Measurements from ENCODE around the gene GAGE12H.
"Not testable (repeated sequence)": the region's sequence is repeated elsewhere in the genome, so short reads cannot be mapped to it uniquely, and the experiment has no call there.

GAGE12H gene, protein sequence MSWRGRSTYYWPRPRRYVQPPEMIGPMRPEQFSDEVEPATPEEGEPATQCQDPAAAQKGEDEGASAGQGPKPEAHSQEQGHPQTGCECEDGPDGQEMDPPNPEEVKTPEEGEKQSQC

GRCh38 chrX:49579649-49580048 lies at the start of gene GAGE12H:
Gene GAGE12H (plus strand): TSS chrX:49579949. CDS start chrX:49581104, 1,155 bp downstream.
- not testable (repeated sequence) for DNase-seq

DNA sequence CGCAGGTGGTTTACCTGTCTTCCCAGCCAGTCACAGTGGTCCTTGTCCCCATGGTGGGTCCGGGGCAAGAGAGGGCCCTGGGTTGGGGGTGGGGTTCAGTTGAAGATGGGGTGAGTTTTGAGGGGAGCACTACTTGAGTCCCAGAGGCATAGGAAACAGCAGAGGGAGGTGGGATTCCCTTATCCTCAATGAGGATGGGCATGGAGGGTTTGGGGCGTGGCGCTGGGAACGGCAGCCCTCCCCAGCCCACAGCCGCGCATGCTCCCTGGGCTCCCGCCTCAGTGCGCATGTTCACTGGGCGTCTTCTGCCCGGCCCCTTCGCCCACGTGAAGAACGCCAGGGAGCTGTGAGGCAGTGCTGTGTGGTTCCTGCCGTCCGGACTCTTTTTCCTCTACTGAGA lies 47.9 kb upstream of the GAGE12H start, which contains the start of gene GAGE12C:
GAGE12C (plus strand) TSS at position 301 of the 400 bp plus-strand sequence. CDS start 1,155 bp downstream, outside the sequence.
- not testable (repeated sequence) for DNase-seq

DNA sequence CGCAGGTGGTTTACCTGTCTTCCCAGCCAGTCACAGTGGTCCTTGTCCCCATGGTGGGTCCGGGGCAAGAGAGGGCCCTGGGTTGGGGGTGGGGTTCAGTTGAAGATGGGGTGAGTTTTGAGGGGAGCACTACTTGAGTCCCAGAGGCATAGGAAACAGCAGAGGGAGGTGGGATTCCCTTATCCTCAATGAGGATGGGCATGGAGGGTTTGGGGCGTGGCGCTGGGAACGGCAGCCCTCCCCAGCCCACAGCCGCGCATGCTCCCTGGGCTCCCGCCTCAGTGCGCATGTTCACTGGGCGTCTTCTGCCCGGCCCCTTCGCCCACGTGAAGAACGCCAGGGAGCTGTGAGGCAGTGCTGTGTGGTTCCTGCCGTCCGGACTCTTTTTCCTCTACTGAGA lies 38.3 kb upstream of the GAGE12H start, which contains the start of gene GAGE12D:
GAGE12D (plus strand) TSS at position 301 of the 400 bp plus-strand sequence. CDS start 1,155 bp downstream, outside the sequence.
- DNase-seq: not testable (repeated sequence)

GRCh38 chrX:49550989-49551388 lies 28.8 kb upstream of the GAGE12H start, which contains the start of gene GAGE12E:
Gene GAGE12E (plus strand): TSS chrX:49551289. CDS start chrX:49552444, 1,155 bp downstream.
- DNase-seq: not testable (repeated sequence)

DNA sequence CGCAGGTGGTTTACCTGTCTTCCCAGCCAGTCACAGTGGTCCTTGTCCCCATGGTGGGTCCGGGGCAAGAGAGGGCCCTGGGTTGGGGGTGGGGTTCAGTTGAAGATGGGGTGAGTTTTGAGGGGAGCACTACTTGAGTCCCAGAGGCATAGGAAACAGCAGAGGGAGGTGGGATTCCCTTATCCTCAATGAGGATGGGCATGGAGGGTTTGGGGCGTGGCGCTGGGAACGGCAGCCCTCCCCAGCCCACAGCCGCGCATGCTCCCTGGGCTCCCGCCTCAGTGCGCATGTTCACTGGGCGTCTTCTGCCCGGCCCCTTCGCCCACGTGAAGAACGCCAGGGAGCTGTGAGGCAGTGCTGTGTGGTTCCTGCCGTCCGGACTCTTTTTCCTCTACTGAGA lies 19.2 kb upstream of the GAGE12H start, which contains the start of gene GAGE12F:
GAGE12F (plus strand) TSS at position 301 of the 400 bp plus-strand sequence. CDS start 1,155 bp downstream, outside the sequence.
- DNase-seq: not testable (repeated sequence)

GRCh38 chrX:49568728-49569127 lies 11.0 kb upstream of the GAGE12H start:
- not testable (repeated sequence) for DNase-seq

- DNase-seq: not testable (repeated sequence)
These were observed 10.6 kb upstream of the GAGE12H start for GRCh38 chrX:49569152-49569551.

DNA sequence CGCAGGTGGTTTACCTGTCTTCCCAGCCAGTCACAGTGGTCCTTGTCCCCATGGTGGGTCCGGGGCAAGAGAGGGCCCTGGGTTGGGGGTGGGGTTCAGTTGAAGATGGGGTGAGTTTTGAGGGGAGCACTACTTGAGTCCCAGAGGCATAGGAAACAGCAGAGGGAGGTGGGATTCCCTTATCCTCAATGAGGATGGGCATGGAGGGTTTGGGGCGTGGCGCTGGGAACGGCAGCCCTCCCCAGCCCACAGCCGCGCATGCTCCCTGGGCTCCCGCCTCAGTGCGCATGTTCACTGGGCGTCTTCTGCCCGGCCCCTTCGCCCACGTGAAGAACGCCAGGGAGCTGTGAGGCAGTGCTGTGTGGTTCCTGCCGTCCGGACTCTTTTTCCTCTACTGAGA lies 9.6 kb upstream of the GAGE12H start, which contains the start of gene GAGE12G:
GAGE12G (plus strand) TSS at position 301 of the 400 bp plus-strand sequence. CDS start 1,155 bp downstream, outside the sequence.
- DNase-seq: not testable (repeated sequence)

GRCh38 chrX:49589196-49589595 lies 9.4 kb downstream of the GAGE12H start, which contains the start of gene GAGE2A:
Gene GAGE2A (plus strand): TSS chrX:49589496. CDS start chrX:49590651, 1,155 bp downstream.
- not testable (repeated sequence) for DNase-seq

- not testable (repeated sequence) for DNase-seq
These were observed 10.2 kb downstream of the GAGE12H start for GRCh38 chrX:49589769-49590478.

DNA sequence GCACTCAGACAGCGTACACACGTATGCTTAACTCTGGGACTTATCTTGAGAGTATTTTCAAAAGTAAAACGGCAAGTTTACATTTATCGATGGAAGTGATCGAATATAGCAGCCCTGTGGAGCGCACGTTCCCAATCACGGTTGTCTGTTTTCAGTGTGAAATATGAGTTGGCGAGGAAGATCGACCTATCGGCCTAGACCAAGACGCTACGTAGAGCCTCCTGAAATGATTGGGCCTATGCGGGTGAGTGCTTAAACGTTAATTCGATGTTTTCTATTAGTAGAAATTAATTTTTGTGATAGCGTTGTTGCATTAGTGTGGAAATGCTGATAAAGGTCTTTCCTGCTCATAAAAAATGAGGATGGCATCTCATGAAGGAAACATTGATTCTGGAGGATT lies 10.7 kb downstream of the GAGE12H start:
- DNase-seq: not testable (repeated sequence)

DNA sequence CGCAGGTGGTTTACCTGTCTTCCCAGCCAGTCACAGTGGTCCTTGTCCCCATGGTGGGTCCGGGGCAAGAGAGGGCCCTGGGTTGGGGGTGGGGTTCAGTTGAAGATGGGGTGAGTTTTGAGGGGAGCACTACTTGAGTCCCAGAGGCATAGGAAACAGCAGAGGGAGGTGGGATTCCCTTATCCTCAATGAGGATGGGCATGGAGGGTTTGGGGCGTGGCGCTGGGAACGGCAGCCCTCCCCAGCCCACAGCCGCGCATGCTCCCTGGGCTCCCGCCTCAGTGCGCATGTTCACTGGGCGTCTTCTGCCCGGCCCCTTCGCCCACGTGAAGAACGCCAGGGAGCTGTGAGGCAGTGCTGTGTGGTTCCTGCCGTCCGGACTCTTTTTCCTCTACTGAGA lies 19.0 kb downstream of the GAGE12H start, which contains the start of gene GAGE1:
GAGE1 (plus strand) TSS at position 301 of the 400 bp plus-strand sequence. CDS start 1,155 bp downstream, outside the sequence.
- DNase-seq: not testable (repeated sequence)

- no peak for DNase-seq
These were observed 31.1 kb downstream of the GAGE12H start for GRCh38 chrX:49610718-49611310.

GRCh38 chrX:49618574-49618973 lies 38.8 kb downstream of the GAGE12H start:
- DNase-seq: no peak

- no peak for DNase-seq
These were observed 47.5 kb downstream of the GAGE12H start for GRCh38 chrX:49627086-49627777.
